ENCODE measurements around the gene SETBP1. TPM values are rescaled to one million over a fixed set of nuclear protein-coding genes. Genes with fewer than 3 reads are reported as not detected.

The SETBP1 gene
- total RNA-seq, 1 experiment from 2014 or later = 14.0 TPM

DNA sequence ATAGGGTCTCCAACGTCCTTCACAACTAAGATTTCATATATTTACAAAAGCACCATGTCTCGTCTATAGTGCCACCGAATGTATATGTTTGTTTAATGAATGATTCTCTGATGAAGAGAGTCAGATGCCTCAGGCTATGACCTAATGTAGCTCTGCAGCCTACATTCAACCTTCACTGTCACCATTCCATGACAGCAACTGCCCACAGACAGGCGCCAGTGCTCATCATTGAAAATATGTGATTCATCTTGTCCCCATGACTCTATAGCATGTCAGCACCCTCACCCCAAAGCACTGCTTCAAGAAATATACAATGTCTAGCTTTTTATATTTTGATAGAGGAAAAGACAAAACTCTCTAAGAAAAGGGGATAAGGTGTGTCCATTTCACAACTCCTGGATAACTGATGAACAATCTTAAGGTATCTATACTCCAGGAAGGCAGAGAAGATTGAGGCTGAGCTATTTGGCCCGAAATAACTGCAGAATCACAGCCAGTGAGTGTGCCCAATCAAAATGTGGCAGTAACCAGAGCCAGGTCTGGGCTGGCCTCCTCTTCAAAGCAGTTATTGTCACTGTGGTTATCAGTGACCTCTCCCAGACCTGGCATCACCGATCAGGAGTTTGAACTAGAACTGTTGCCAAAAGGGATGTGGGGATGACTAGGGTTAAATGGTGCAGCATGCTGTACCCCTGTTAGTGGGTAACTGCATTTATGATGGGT is 246.6 kb downstream of the SETBP1 start:
- Histone ChIP-seq H3K27me3 (replicated peaks; ENCODE audit: insufficient read depth, low read depth, low read length, poor library complexity) (no peaks in the 10 kb centered on the region), H3K27ac (ENCODE audit: low read depth, low read length, poor library complexity, severe bottlenecking) (no peak overlapping the region), H3K9me3 (ENCODE audit: low read depth, low read length, poor library complexity, severe bottlenecking) (no peaks in the 10 kb centered on the region), H3K4me3 (ENCODE audit: low read depth, low read length, poor library complexity, severe bottlenecking) (no peak overlapping the region), H3K36me3 (ENCODE audit: insufficient read depth, low read length, poor library complexity, severe bottlenecking) (no peaks in the 10 kb centered on the region), H3K4me1 (ENCODE audit: insufficient read depth, low read length, poor library complexity, severe bottlenecking) (no peaks in the 10 kb centered on the region)
- intact Hi-C loops (cut with micrococcal nuclease; ENCODE audit: unreplicated experiment) = no loop called here
- no peak for TF ChIP-seq EZH2 (IDR thresholded peaks at IDR 0.05; ENCODE audit: borderline replicate concordance, low read depth, low read length, poor library complexity, severe bottlenecking)
- TF ChIP-seq, protein P1, sequence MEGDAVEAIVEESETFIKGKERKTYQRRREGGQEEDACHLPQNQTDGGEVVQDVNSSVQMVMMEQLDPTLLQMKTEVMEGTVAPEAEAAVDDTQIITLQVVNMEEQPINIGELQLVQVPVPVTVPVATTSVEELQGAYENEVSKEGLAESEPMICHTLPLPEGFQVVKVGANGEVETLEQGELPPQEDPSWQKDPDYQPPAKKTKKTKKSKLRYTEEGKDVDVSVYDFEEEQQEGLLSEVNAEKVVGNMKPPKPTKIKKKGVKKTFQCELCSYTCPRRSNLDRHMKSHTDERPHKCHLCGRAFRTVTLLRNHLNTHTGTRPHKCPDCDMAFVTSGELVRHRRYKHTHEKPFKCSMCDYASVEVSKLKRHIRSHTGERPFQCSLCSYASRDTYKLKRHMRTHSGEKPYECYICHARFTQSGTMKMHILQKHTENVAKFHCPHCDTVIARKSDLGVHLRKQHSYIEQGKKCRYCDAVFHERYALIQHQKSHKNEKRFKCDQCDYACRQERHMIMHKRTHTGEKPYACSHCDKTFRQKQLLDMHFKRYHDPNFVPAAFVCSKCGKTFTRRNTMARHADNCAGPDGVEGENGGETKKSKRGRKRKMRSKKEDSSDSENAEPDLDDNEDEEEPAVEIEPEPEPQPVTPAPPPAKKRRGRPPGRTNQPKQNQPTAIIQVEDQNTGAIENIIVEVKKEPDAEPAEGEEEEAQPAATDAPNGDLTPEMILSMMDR (conservative IDR thresholded peaks at IDR 0.05; ENCODE audit: low read depth, low read length) = no peak
- BruUV-seq (replicated peaks) = no TSS peak
- ChIA-PET POLR2A (ENCODE audit: low non-redundant PET) (no interaction called here), CTCF (no interaction called here)
- no peak for DNase-seq (ENCODE audit: low spot score)

- H3K9me3 ChIP-seq (ENCODE audit: low read depth, low read length, poor library complexity, severe bottlenecking) = no peaks in the 10 kb centered on the region
- ChIA-PET POLR2A (ENCODE audit: low non-redundant PET) (no interaction called here), CTCF (no interaction called here)
- no peak overlapping the region for H3K27ac ChIP-seq (ENCODE audit: low read depth, low read length, poor library complexity, severe bottlenecking)
- H3K36me3 ChIP-seq (ENCODE audit: insufficient read depth, low read length, poor library complexity, severe bottlenecking) = no peaks in the 10 kb centered on the region
- H3K4me1 ChIP-seq (ENCODE audit: insufficient read depth, low read length, poor library complexity, severe bottlenecking) = no peaks in the 10 kb centered on the region
- DNase-seq (ENCODE audit: low spot score) = no peak
- TF ChIP-seq, protein P1 (conservative IDR thresholded peaks at IDR 0.05; ENCODE audit: low read depth, low read length) = no peak
- TF ChIP-seq EZH2 (IDR thresholded peaks at IDR 0.05; ENCODE audit: borderline replicate concordance, low read depth, low read length, poor library complexity, severe bottlenecking) = no peak
- H3K4me3 ChIP-seq (ENCODE audit: low read depth, low read length, poor library complexity, severe bottlenecking) = no peak overlapping the region
- no peaks in the 10 kb centered on the region for H3K27me3 ChIP-seq (replicated peaks; ENCODE audit: insufficient read depth, low read depth, low read length, poor library complexity)
- no TSS peak for BruUV-seq (replicated peaks)
- intact Hi-C loops (cut with micrococcal nuclease; ENCODE audit: unreplicated experiment) = no loop called here
Measured at GRCh38 chr18:44934901-44935300, 254.2 kb downstream of the SETBP1 start.

- TF ChIP-seq, protein P1 (conservative IDR thresholded peaks at IDR 0.05; ENCODE audit: low read depth, low read length) = no peak
- no peak for TF ChIP-seq EZH2 (IDR thresholded peaks at IDR 0.05; ENCODE audit: borderline replicate concordance, low read depth, low read length, poor library complexity, severe bottlenecking)
- intact Hi-C loops (cut with micrococcal nuclease; ENCODE audit: unreplicated experiment) = no loop called here
- no TSS peak for BruUV-seq (replicated peaks)
- Histone ChIP-seq H3K9me3 (ENCODE audit: low read depth, low read length, poor library complexity, severe bottlenecking) (no peaks in the 10 kb centered on the region), H3K36me3 (ENCODE audit: insufficient read depth, low read length, poor library complexity, severe bottlenecking) (no peaks in the 10 kb centered on the region), H3K27ac (ENCODE audit: low read depth, low read length, poor library complexity, severe bottlenecking) (no peak overlapping the region), H3K27me3 (replicated peaks; ENCODE audit: insufficient read depth, low read depth, low read length, poor library complexity) (no peaks in the 10 kb centered on the region), H3K4me1 (ENCODE audit: insufficient read depth, low read length, poor library complexity, severe bottlenecking) (no peaks in the 10 kb centered on the region), H3K4me3 (ENCODE audit: low read depth, low read length, poor library complexity, severe bottlenecking) (no peak overlapping the region)
- DNase-seq (ENCODE audit: low spot score) = no peak
- POLR2A ChIA-PET (ENCODE audit: low non-redundant PET) = no interaction called here
- CTCF ChIA-PET = no interaction called here
Measured at GRCh38 chr18:44935455-44935854, 254.8 kb downstream of the SETBP1 start.
